ENCODE data around the gene TBC1D2.

GRCh38 chr9:98226957-98227356 lies 28.5 kb downstream of the TBC1D2 start:
- no peak for TF ChIP-seq CTCF (conservative IDR thresholded peaks at IDR 0.05 in 1 of 2, IDR thresholded peaks at IDR 0.05 in 1 of 2; ENCODE audit: low read depth in 1 of 2, low read length in 2 of 2)
- no peak for TF ChIP-seq EZH2 (IDR thresholded peaks at IDR 0.05; ENCODE audit: low read length, missing control alignments)

Data from fibroblast of lung (primary cell).